Measurements from ENCODE around the gene PTPRF. TPM values are rescaled to one million over a fixed set of nuclear protein-coding genes. Genes with fewer than 3 reads are reported as not detected.

PTPRF gene
- total RNA-seq, 1 donor from 2014 or later: 10.4 TPM

DNA sequence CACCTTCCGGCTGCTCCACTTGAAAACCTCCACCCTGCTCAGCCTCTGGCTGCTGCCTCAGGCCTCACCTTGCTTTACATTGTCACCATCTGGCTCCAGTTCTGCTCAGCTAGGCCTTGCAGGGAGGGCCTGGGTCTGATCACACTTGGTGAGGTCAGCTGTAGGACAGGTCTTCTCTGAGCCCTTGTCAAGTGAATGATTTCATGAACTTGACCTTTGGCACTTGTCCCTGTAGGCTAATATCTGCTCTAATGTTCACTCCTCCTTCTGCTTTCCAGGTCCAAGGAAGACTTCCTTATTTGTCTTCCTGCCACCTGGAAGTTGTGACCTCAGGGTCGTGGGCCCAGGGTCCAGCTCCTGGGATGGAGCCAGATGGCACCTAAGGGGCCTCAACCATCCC is 41.4 kb downstream of the PTPRF start:
- no peak overlapping the region for H3K4me3 ChIP-seq (ENCODE audit: low read length in 3 of 3)
- H3K9ac ChIP-seq (ENCODE audit: low read depth in 1 of 3, low read length in 3 of 3): no peak overlapping the region
- peaks cover 0 to 2% (median 0%) of the 10 kb centered on the region in 3 donors for H3K4me1 ChIP-seq (ENCODE audit: control insufficient read depth in 3 of 3, insufficient read depth in 3 of 3, low read length in 3 of 3)
- H3K27ac ChIP-seq (ENCODE audit: low read depth, low read length): no peak overlapping the region
- no peaks in the 10 kb centered on the region for H3K27me3 ChIP-seq (ENCODE audit: control insufficient read depth in 3 of 3, insufficient read depth in 3 of 3, low read length in 3 of 3)
- no peaks in the 10 kb centered on the region for H3K9me3 ChIP-seq (ENCODE audit: control insufficient read depth in 3 of 3, low read length in 3 of 3)
- no peaks in the 10 kb centered on the region for H3K36me3 ChIP-seq (ENCODE audit: control insufficient read depth in 3 of 3, insufficient read depth in 3 of 3, low read length in 3 of 3)

DNA sequence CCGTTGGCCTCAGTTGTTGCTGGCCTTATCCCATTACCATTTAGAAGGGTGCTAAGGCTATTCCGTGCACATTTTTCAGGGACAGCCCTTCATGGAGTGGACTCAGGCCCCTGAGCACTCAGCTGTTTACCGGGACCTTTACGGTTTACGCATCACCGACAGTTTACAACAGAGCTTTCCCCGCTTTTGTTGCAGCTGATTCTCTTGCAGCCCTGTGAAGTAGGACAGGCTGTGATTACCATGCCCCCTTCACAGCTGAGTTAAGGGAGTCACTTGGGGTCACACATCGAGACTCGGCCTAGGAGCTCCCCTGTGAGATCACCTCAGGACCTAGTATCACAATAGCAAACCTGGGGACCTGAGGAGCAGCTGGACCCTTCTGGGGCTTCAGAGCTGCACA is 41.9 kb downstream of the PTPRF start:
- Histone ChIP-seq H3K36me3 (ENCODE audit: control insufficient read depth in 3 of 3, insufficient read depth in 3 of 3, low read length in 3 of 3) (no peaks in the 10 kb centered on the region), H3K9me3 (ENCODE audit: control insufficient read depth in 3 of 3, low read length in 3 of 3) (no peaks in the 10 kb centered on the region), H3K27ac (ENCODE audit: low read depth, low read length) (no peak overlapping the region), H3K4me1 (ENCODE audit: control insufficient read depth in 3 of 3, insufficient read depth in 3 of 3, low read length in 3 of 3) (peaks cover 0 to 2% (median 0%) of the 10 kb centered on the region in 3 donors), H3K27me3 (ENCODE audit: control insufficient read depth in 3 of 3, insufficient read depth in 3 of 3, low read length in 3 of 3) (no peaks in the 10 kb centered on the region), H3K9ac (ENCODE audit: low read depth in 1 of 3, low read length in 3 of 3) (no peak overlapping the region), H3K4me3 (ENCODE audit: low read length in 3 of 3) (no peak overlapping the region)

DNA sequence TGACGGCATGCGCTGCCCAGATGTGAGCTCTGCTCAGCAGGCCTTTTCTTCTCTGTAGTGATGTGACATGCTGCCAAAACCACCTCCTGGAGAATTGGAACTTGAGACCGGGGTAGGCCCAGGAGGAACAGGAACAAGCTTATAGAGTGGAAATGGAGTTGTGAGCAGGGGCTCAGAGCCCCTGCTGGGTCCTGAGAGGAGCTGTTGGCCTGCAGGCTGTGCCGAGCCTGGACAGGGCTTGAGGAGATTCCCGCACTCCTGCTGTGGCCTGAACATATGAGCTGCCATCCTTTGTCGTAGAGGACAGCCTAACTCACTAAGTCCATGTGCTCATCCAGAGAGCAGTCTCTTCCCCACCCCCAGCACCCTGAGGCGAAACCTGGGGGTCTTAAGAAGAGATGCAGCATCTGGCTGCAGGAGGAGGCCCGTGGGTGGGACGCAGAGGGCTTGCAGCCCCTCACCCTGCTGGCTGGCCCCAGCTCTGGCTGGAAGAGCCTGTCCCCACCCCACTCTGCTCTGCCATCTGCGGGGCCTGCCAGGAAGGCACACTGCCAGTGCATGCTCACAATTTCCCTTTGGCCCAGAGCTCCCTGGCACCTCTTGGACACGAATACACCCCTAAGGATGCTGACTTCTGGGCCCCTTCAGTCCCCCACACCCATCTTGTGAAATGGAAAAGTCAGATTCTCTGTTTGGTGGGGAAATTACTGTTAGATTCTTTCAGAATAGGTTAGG is 42.5 kb downstream of the PTPRF start:
- Histone ChIP-seq H3K9me3 (ENCODE audit: control insufficient read depth in 3 of 3, low read length in 3 of 3) (no peaks in the 10 kb centered on the region), H3K27me3 (ENCODE audit: control insufficient read depth in 3 of 3, insufficient read depth in 3 of 3, low read length in 3 of 3) (no peaks in the 10 kb centered on the region), H3K4me1 (ENCODE audit: control insufficient read depth in 3 of 3, insufficient read depth in 3 of 3, low read length in 3 of 3) (peaks cover 0 to 2% (median 0%) of the 10 kb centered on the region in 3 donors), H3K4me3 (ENCODE audit: low read length in 3 of 3) (no peak overlapping the region), H3K36me3 (ENCODE audit: control insufficient read depth in 3 of 3, insufficient read depth in 3 of 3, low read length in 3 of 3) (no peaks in the 10 kb centered on the region), H3K9ac (ENCODE audit: low read depth in 1 of 3, low read length in 3 of 3) (no peak overlapping the region), H3K27ac (ENCODE audit: low read depth, low read length) (no peak overlapping the region)

DNA sequence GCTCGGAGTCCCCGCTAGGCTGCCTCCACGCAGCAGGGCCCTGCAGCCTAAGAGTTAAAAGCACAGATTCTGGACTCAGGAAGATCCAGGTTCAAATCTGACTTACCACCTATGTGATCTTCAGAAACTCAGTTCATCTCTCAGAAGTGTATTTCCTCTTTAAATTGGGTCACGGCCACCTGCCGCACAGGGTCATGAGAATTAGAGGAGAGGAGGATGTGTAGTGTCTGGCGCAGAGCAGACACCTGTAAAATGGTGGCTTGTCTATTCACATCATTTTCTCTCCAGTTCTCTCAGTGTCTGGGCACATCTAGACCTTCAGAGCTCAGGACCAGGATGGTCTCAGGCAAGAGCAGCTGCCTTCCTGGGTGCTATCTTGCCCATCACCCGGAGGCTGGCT is 45.8 kb downstream of the PTPRF start:
- H3K9me3 ChIP-seq (ENCODE audit: control insufficient read depth in 3 of 3, low read length in 3 of 3): no peaks in the 10 kb centered on the region
- peaks cover 0 to 2% (median 0%) of the 10 kb centered on the region in 3 donors for H3K4me1 ChIP-seq (ENCODE audit: control insufficient read depth in 3 of 3, insufficient read depth in 3 of 3, low read length in 3 of 3)
- H3K36me3 ChIP-seq (ENCODE audit: control insufficient read depth in 3 of 3, insufficient read depth in 3 of 3, low read length in 3 of 3): peaks cover 0 to 3% (median 0%) of the 10 kb centered on the region in 3 donors
- H3K9ac ChIP-seq (ENCODE audit: low read depth in 1 of 3, low read length in 3 of 3): no peak overlapping the region
- H3K27ac ChIP-seq (ENCODE audit: low read depth, low read length): no peak overlapping the region
- no peaks in the 10 kb centered on the region for H3K27me3 ChIP-seq (ENCODE audit: control insufficient read depth in 3 of 3, insufficient read depth in 3 of 3, low read length in 3 of 3)
- H3K4me3 ChIP-seq (ENCODE audit: low read length in 3 of 3): no peak overlapping the region

DNA sequence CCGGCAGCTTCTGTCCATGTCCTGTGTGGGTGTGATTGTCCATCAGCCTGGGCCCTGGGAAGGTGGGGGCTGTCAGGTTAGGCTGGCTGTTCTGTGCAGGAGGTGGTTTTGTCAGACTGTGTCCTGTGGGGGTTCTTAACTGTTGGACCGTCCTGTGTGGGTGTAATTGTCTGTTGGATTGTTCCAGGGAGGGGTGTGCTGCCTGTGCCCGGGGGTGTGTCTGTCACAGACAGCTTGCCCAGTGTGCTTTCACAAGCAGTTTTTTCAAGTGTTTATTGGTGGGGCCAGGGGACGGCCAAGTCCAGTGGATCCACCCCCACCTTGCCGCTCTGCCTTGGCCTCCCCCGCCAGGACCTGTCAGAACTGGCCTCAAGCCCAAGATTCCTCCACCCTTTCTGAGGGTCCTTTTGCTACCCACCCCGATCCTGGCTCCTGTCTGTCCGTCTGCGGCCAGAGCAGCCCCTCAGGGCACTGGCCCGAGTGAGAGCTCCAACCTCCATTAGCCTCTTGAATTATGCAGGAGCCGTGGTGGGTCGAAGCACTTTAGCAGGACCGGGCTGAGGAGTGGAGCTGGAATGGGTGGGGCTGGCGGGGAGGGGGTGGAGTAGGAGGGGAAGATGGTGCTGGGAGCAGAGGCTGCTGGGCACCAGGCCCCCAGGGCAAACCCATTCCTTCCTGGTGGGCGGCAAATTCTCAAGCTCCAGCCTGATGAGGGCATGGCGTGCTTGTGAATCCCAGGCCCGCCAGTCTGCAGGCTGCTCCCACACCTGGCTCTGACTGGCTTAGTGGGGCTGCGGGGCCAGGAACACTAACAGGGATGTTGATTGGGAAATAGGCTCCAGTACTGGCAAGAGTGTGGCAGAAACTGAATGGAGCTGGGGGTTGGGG is 47.2 kb downstream of the PTPRF start:
- Histone ChIP-seq H3K4me1 (ENCODE audit: control insufficient read depth in 3 of 3, insufficient read depth in 3 of 3, low read length in 3 of 3) (peaks cover 6 to 11% (median 8%) of the 10 kb centered on the region in 3 donors), H3K36me3 (ENCODE audit: control insufficient read depth in 3 of 3, insufficient read depth in 3 of 3, low read length in 3 of 3) (peaks cover 0 to 3% (median 0%) of the 10 kb centered on the region in 3 donors), H3K9ac (ENCODE audit: low read depth in 1 of 3, low read length in 3 of 3) (no peak overlapping the region), H3K27me3 (ENCODE audit: control insufficient read depth in 3 of 3, insufficient read depth in 3 of 3, low read length in 3 of 3) (no peaks in the 10 kb centered on the region), H3K4me3 (ENCODE audit: low read length in 3 of 3) (no peak overlapping the region), H3K27ac (ENCODE audit: low read depth, low read length) (no peak overlapping the region), H3K9me3 (ENCODE audit: control insufficient read depth in 3 of 3, low read length in 3 of 3) (no peaks in the 10 kb centered on the region)

DNA sequence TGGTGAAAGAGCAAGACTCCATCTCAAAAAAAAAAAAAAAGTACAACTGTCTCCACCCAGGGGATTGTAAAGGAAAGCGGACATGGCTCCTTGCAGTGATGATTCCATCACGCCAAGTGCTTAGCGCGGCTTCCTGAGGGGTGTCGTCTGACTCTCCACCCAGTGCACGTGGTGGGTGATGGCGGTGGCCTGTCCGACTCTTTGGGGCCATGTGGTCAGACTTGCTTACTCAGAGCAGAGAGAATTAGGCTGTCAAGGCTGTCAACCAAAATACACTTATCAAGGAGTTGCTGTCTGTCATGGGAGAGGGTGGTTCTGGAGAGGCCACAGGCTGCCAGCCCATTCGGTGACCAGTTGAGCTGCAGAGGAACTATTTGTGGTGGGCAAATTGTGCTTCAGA is 49.4 kb downstream of the PTPRF start:
- Histone ChIP-seq H3K27me3 (ENCODE audit: control insufficient read depth in 3 of 3, insufficient read depth in 3 of 3, low read length in 3 of 3) (no peaks in the 10 kb centered on the region), H3K36me3 (ENCODE audit: control insufficient read depth in 3 of 3, insufficient read depth in 3 of 3, low read length in 3 of 3) (peaks cover 0 to 3% (median 0%) of the 10 kb centered on the region in 3 donors), H3K4me3 (ENCODE audit: low read length in 3 of 3) (no peak overlapping the region), H3K9me3 (ENCODE audit: control insufficient read depth in 3 of 3, low read length in 3 of 3) (no peaks in the 10 kb centered on the region), H3K27ac (ENCODE audit: low read depth, low read length) (no peak overlapping the region), H3K9ac (ENCODE audit: low read depth in 1 of 3, low read length in 3 of 3) (no peak overlapping the region), H3K4me1 (ENCODE audit: control insufficient read depth in 3 of 3, insufficient read depth in 3 of 3, low read length in 3 of 3) (peaks cover 6 to 11% (median 7%) of the 10 kb centered on the region in 3 donors)

DNA sequence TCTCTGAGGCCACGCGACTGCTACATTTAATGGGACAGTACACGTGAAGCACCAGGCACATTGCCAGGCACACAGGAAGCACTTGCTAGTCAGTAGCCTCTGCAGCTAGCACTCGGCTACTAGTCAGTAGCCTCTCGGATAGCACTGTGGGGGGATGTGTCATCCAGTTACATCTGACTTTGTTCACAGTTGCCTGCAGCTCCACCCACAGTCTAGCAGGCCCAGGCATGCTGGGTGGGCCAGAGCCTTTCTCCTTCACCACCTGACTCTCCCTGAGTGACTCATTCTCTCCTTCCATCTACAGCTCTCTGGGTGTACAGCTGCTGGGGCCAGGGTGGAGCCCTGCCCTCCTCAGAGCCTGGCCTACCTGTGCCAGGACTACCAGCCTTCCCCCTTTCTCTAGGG is 51.5 kb downstream of the PTPRF start:
- H3K4me1 ChIP-seq (ENCODE audit: control insufficient read depth in 3 of 3, insufficient read depth in 3 of 3, low read length in 3 of 3): peaks cover 13 to 16% (median 16%) of the 10 kb centered on the region in 3 donors
- no peaks in the 10 kb centered on the region for H3K9me3 ChIP-seq (ENCODE audit: control insufficient read depth in 3 of 3, low read length in 3 of 3)
- H3K36me3 ChIP-seq (ENCODE audit: control insufficient read depth in 3 of 3, insufficient read depth in 3 of 3, low read length in 3 of 3): peaks cover 0 to 3% (median 0%) of the 10 kb centered on the region in 3 donors
- H3K27me3 ChIP-seq (ENCODE audit: control insufficient read depth in 3 of 3, insufficient read depth in 3 of 3, low read length in 3 of 3): no peaks in the 10 kb centered on the region
- no peak overlapping the region for H3K4me3 ChIP-seq (ENCODE audit: low read length in 3 of 3)
- peak overlapping the region; percentile 66 for H3K27ac ChIP-seq (ENCODE audit: low read depth, low read length)
- H3K9ac ChIP-seq (ENCODE audit: low read depth in 1 of 3, low read length in 3 of 3): no peak overlapping the region

DNA sequence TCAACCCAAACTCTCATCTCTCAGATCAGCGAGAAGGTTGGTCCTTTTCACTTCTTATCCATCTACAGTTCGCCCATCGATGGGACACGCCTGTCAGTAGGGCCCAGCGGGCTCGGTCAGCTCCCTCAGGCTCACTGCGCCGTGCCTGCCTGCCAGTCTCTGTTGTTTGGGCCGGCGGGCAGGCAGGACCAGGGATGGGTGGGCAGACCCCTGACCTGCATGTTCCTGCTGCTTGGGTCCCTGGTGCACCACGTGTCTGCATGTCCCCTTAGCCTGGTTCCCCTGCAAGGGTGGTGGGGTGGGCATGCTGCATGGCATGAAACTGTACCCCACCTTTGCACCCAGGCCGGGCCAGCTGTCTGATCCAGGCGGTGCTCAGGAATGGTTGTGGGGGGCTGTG is 52.4 kb downstream of the PTPRF start:
- H3K9ac ChIP-seq (ENCODE audit: low read depth in 1 of 3, low read length in 3 of 3): no peak overlapping the region
- no peaks in the 10 kb centered on the region for H3K27me3 ChIP-seq (ENCODE audit: control insufficient read depth in 3 of 3, insufficient read depth in 3 of 3, low read length in 3 of 3)
- peaks cover 22 to 25% (median 25%) of the 10 kb centered on the region in 3 donors for H3K4me1 ChIP-seq (ENCODE audit: control insufficient read depth in 3 of 3, insufficient read depth in 3 of 3, low read length in 3 of 3)
- H3K36me3 ChIP-seq (ENCODE audit: control insufficient read depth in 3 of 3, insufficient read depth in 3 of 3, low read length in 3 of 3): peaks cover 0 to 3% (median 0%) of the 10 kb centered on the region in 3 donors
- no peaks in the 10 kb centered on the region for H3K9me3 ChIP-seq (ENCODE audit: control insufficient read depth in 3 of 3, low read length in 3 of 3)
- no peak overlapping the region for H3K27ac ChIP-seq (ENCODE audit: low read depth, low read length)
- H3K4me3 ChIP-seq (ENCODE audit: low read length in 3 of 3): no peak overlapping the region

DNA sequence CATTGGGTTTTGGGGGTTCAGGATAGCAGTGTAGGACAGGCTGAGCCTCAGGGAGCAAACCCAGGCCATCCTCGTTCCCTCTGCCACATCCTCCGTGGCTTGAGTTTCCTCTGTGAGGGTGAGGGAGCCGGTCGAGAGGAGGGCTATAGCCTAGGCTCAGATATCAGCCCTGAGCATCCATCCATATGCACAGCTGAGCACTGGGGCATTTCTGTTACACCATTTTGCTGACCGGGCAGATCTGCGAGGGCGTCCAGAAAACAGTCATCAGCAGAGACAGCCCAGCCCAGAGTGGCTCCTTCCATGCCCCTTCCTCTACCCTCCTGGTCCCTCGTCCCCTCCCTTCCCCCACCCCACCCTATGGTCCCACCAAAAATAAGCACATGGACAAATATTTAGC is 53.5 kb downstream of the PTPRF start:
- peaks cover 0 to 3% (median 0%) of the 10 kb centered on the region in 3 donors for H3K36me3 ChIP-seq (ENCODE audit: control insufficient read depth in 3 of 3, insufficient read depth in 3 of 3, low read length in 3 of 3)
- peaks cover 24 to 28% (median 27%) of the 10 kb centered on the region in 3 donors for H3K4me1 ChIP-seq (ENCODE audit: control insufficient read depth in 3 of 3, insufficient read depth in 3 of 3, low read length in 3 of 3)
- H3K27ac ChIP-seq (ENCODE audit: low read depth, low read length): no peak overlapping the region
- no peaks in the 10 kb centered on the region for H3K9me3 ChIP-seq (ENCODE audit: control insufficient read depth in 3 of 3, low read length in 3 of 3)
- no peak overlapping the region for H3K9ac ChIP-seq (ENCODE audit: low read depth in 1 of 3, low read length in 3 of 3)
- no peaks in the 10 kb centered on the region for H3K27me3 ChIP-seq (ENCODE audit: control insufficient read depth in 3 of 3, insufficient read depth in 3 of 3, low read length in 3 of 3)
- H3K4me3 ChIP-seq (ENCODE audit: low read length in 3 of 3): no peak overlapping the region

DNA sequence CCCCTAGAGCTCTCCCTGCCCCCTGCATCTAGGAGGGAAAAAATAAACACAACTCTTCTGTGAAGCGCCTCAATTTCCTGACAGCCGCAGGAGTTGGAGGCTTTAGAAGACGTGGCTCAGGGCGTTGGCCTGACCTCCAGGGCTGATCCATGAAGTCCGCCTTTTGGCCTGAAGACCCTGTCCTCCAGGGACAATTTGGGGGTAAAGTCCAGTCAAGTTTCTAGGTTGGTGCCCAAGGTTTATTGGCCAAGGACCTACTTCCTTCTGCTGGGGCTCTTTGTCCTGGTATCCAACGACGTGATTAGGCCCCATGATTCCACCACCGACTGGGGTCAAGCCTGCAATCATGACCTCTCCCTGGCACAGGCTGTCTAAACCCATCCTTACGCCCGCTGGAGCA is 54.9 kb downstream of the PTPRF start:
- Histone ChIP-seq H3K9me3 (ENCODE audit: control insufficient read depth in 3 of 3, low read length in 3 of 3) (no peaks in the 10 kb centered on the region), H3K4me3 (ENCODE audit: low read length in 3 of 3) (no peak overlapping the region), H3K9ac (ENCODE audit: low read depth in 1 of 3, low read length in 3 of 3) (no peak overlapping the region), H3K36me3 (ENCODE audit: control insufficient read depth in 3 of 3, insufficient read depth in 3 of 3, low read length in 3 of 3) (peaks cover 0 to 2% (median 0%) of the 10 kb centered on the region in 3 donors), H3K27ac (ENCODE audit: low read depth, low read length) (no peak overlapping the region), H3K27me3 (ENCODE audit: control insufficient read depth in 3 of 3, insufficient read depth in 3 of 3, low read length in 3 of 3) (no peaks in the 10 kb centered on the region), H3K4me1 (ENCODE audit: control insufficient read depth in 3 of 3, insufficient read depth in 3 of 3, low read length in 3 of 3) (peaks cover 24 to 28% (median 27%) of the 10 kb centered on the region in 3 donors)
